ENCODE measurements around the gene ACTL10.

- TF ChIP-seq, protein P1, sequence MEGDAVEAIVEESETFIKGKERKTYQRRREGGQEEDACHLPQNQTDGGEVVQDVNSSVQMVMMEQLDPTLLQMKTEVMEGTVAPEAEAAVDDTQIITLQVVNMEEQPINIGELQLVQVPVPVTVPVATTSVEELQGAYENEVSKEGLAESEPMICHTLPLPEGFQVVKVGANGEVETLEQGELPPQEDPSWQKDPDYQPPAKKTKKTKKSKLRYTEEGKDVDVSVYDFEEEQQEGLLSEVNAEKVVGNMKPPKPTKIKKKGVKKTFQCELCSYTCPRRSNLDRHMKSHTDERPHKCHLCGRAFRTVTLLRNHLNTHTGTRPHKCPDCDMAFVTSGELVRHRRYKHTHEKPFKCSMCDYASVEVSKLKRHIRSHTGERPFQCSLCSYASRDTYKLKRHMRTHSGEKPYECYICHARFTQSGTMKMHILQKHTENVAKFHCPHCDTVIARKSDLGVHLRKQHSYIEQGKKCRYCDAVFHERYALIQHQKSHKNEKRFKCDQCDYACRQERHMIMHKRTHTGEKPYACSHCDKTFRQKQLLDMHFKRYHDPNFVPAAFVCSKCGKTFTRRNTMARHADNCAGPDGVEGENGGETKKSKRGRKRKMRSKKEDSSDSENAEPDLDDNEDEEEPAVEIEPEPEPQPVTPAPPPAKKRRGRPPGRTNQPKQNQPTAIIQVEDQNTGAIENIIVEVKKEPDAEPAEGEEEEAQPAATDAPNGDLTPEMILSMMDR (conservative IDR thresholded peaks at IDR 0.05), result no peak
- no peak for TF ChIP-seq ZFX (IDR thresholded peaks at IDR 0.05)
Measured at GRCh38 chr20:33627577-33628216, 39.0 kb upstream of the ACTL10 start.

Measured in C4-2B (cell line).